Calu3 (cell line): Measurements from ENCODE around the gene SPTBN1. TPM values are rescaled to one million over a fixed set of nuclear protein-coding genes. Genes with fewer than 3 reads are reported as not detected.

ENCODE experiments used
- BruUV-seq: library from RNA; stranded (reverse); fragments of 400-500 nt; replicated peaks from 2 replicates; lab custom pipeline; 2021; lab: Mats Ljungman, UMichigan
- CTCF ChIA-PET: fragments of 300-600 bp; sonication (Branson Sonifier 250); formaldehyde crosslinking; loops from one replicate; lab custom pipeline; 2022; ENCODE audit warnings: antibody characterized with exemption; lab: Charles Lee
- DNase-seq: peaks from one replicate; pipeline ENCODE4 v3.0.0; 2022
- H3K27ac Mint-ChIP-seq: one replicate; pipeline ENCODE4 v1.8.0; 2022; ENCODE audit warnings: mixed read lengths; ENCODE audit not compliant: unreplicated experiment
- H3K27me3 Mint-ChIP-seq: one replicate; pipeline ENCODE4 v1.8.0; 2022; ENCODE audit warnings: mixed read lengths; ENCODE audit not compliant: unreplicated experiment
- H3K36me3 Mint-ChIP-seq: one replicate; pipeline ENCODE4 v1.8.0; 2022; ENCODE audit warnings: mild to moderate bottlenecking, moderate library complexity, mixed read lengths; ENCODE audit not compliant: insufficient read depth, unreplicated experiment
- H3K4me1 Mint-ChIP-seq: one replicate; pipeline ENCODE4 v1.8.0; 2022; ENCODE audit warnings: mild to moderate bottlenecking, low read depth, mixed read lengths; ENCODE audit not compliant: unreplicated experiment
- H3K4me3 Mint-ChIP-seq: one replicate; pipeline ENCODE4 v1.8.0; 2022; ENCODE audit warnings: mild to moderate bottlenecking, low read depth, moderate library complexity, mixed read lengths; ENCODE audit not compliant: unreplicated experiment
- H3K9me3 Mint-ChIP-seq: one replicate; pipeline ENCODE4 v1.8.0; 2022; ENCODE audit warnings: low read depth, mixed read lengths; ENCODE audit not compliant: unreplicated experiment
- CTCF ChIP-seq: fragments of 200-600 bp; IDR thresholded peaks from one replicate; pipeline ENCODE4 v1.8.0; 2022; ENCODE audit warnings: antibody characterized with exemption; ENCODE audit not compliant: unreplicated experiment
- intact Hi-C: fragments of 100-400 bp; cut with micrococcal nuclease; formaldehyde crosslinking; loops from one replicate; pipeline ENCODE4 v1.10.0; 2022; ENCODE audit not compliant: unreplicated experiment
- total RNA-seq: library from RNA; stranded (reverse); gene quantifications from 2 replicates; pipeline ENCODE4 v1.2.3, GENCODE V29; 2022

SPTBN1 gene
- total RNA-seq, 1 experiment from 2014 or later = 611 TPM

- CTCF ChIA-PET = interaction anchor here (0.6 to 1.0 kb wide), 3 partner anchors 14 to 351 kb away, joined by 3 to 5 read pairs (median 3); no protein-coding TSS in a partner anchor
- Mint-ChIP-seq H3K9me3 (no peaks in the 10 kb centered on the region), H3K27me3 (no peaks in the 10 kb centered on the region), H3K4me1 (peaks cover 31% of the 10 kb centered on the region), H3K27ac (peak overlapping the region; percentile 66), H3K4me3 (peak overlapping the region; percentile 97), H3K36me3 (peaks cover 28% of the 10 kb centered on the region)
- TF ChIP-seq CTCF = no peak
- BruUV-seq = no TSS peak
- peak; percentile 47 for DNase-seq
- intact Hi-C loops = loop anchor here (5.0 to 10.0 kb wide), 2 partner anchors 123 to 250 kb away; a partner anchor contains a TSS
Observed at GRCh38 chr2:54457323-54458023, 1.3 kb downstream of the SPTBN1 start.

DNA sequence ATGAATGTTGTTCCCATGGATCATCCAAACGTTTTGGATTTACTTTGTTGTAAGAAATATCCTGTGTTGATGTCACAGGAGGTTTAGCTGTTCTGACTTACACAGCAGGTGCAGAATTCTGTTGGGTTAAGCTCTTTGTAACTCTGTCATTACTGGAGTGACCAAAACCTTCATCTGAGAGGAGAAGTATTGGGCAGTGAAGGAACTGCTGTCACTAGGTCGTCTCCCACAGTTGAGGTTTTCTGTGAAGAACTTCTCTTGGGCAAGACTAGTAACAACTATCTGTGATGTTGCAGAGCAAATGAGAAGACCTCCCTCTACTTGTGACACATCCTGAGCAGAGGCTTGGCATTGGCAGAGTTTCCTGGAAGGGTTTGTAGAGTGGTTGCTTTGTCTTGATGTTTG, 2.9 kb downstream of the SPTBN1 start:
- no TSS peak for BruUV-seq
- Mint-ChIP-seq H3K4me1 (peaks cover 31% of the 10 kb centered on the region), H3K9me3 (no peaks in the 10 kb centered on the region), H3K4me3 (peak overlapping the region; percentile 97), H3K27me3 (no peaks in the 10 kb centered on the region), H3K27ac (no peak overlapping the region), H3K36me3 (peaks cover 28% of the 10 kb centered on the region)
- DNase-seq = no peak
- TF ChIP-seq CTCF = no peak
- CTCF ChIA-PET = no interaction called here
- intact Hi-C loops = loop anchor here (5.0 to 10.0 kb wide), 2 partner anchors 124 to 252 kb away; a partner anchor contains a TSS

DNA sequence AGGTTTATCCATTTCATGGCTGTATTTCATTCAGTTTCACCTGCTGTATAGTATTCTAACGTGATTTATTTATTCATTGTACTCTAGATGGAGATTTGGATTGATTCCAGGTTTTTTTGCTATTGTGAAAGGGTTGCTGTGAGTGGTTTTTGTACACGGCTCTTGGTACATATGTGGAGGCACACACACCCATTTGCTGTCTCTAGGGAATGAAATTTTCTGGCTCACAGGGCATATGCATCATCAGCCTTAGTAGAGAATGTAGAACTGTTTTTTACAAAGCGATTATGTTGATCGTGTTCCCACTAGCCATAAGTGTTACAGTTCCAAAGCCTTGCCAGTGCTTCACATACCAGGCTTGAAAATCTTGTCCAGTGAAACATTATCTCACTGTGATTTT, 5.1 kb downstream of the SPTBN1 start:
- Mint-ChIP-seq H3K4me1 (peaks cover 21% of the 10 kb centered on the region), H3K27me3 (no peaks in the 10 kb centered on the region), H3K27ac (no peak overlapping the region), H3K36me3 (peaks cover 13% of the 10 kb centered on the region), H3K4me3 (no peak overlapping the region), H3K9me3 (no peaks in the 10 kb centered on the region)
- intact Hi-C loops = no loop called here
- CTCF ChIA-PET = interaction anchor here (1.1 kb wide), 1 partner anchor 10 kb away, joined by 3 read pairs; no protein-coding TSS in a partner anchor
- TF ChIP-seq CTCF = no peak
- no peak for DNase-seq
- no TSS peak for BruUV-seq

DNA sequence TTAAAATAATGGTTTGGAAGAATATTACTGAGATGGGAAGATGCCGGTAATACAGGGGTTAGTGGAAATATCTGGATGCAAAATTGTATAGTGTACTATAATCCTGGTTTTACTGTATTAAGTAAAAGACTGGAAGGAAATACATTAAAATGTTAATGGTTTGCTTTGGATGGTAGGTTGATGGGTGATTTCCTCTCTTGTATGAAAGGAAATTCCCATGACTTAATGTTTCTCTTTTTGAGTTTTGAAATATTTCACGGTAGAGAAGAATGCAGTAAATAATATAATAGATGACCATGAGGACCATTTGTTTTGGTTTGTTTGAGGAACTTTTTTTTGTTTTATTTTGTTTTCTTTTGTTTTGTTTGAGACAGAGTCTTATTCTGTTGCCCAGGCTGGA, 8.2 kb downstream of the SPTBN1 start:
- no peak for TF ChIP-seq CTCF
- Mint-ChIP-seq H3K27me3 (no peaks in the 10 kb centered on the region), H3K9me3 (no peaks in the 10 kb centered on the region), H3K36me3 (no peaks in the 10 kb centered on the region), H3K27ac (no peak overlapping the region), H3K4me1 (no peaks in the 10 kb centered on the region), H3K4me3 (no peak overlapping the region)
- no peak for DNase-seq
- no TSS peak for BruUV-seq
- intact Hi-C loops = no loop called here
- CTCF ChIA-PET = no interaction called here
